Measurements from ENCODE around the gene RAB3IP.
A peak's percentile ranks its signal among the peaks of the same experiment; 100 is the strongest.

RAB3IP gene, protein sequence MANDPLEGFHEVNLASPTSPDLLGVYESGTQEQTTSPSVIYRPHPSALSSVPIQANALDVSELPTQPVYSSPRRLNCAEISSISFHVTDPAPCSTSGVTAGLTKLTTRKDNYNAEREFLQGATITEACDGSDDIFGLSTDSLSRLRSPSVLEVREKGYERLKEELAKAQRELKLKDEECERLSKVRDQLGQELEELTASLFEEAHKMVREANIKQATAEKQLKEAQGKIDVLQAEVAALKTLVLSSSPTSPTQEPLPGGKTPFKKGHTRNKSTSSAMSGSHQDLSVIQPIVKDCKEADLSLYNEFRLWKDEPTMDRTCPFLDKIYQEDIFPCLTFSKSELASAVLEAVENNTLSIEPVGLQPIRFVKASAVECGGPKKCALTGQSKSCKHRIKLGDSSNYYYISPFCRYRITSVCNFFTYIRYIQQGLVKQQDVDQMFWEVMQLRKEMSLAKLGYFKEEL

DNA sequence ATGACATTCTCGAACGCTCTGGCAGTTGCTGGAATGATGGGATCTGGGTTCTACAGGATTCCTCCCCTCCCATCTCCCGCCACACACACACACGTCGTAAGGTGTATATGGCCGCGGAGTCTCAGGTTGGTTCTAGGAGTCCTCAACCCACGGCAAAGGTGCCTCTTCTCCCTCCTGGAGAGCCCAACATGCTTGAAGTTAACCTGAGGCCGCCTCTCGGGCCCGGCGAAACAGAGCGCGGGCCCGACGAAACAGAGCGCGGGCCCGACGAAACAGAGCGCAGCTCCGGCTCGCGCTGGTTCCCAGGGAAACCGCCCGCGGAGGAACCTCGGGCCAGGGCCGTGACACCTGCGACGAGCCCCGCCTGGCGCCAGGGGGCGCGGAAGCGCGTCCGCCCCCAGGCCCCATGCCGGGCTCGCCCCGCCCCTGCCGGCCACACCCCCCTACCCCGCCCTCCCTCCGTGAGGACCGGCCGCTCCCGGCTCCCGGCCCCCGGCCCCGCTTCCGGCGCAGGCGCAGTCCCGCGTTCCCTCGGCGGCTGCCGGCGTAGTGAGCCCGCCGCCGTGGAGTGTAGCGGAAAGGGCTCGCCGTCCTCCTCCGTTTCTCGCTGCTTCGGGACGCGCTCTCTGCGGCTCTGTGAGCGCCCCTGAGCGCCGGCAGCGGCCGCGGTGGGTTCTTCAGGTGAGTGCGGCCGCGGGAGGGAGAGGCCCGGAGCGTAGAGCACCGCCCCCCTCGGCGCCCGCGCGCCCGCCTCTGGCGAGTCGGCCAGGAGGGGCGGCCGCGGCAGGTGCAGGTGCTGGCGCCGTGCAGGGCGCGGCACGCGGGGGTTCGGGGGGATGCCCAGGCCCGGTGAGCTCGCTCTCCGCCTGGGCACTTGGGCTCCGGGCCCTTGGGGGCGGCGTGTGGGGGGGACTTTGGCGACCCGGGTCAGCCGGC, at the start of gene RAB3IP:
Gene RAB3IP, plus strand, starts transcription at position 510 of the 936 bp plus-strand sequence. CDS start 16,549 bp downstream, outside the sequence.
- DNase-seq: peak; percentile 79

DNA sequence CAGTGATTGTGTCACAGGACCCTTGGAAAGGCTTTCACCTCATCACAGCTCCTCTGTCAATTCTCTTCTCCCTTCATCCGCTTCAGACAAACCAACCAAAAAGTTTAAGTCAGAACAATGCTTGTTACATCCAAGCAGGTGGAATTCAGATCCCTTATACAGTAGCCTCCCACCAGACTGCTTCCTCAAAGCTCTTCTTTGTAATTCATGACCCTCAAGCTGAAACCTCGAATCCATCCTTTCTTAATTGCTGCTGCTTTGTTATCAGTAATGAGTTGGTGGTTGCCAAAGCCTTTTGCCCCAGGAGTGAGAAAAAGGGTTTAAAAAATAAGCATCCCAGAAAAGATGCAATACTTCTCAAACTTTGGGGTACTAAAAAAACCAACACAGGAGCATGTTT, 49.0 kb upstream of the RAB3IP start:
- no peak for DNase-seq

DNA sequence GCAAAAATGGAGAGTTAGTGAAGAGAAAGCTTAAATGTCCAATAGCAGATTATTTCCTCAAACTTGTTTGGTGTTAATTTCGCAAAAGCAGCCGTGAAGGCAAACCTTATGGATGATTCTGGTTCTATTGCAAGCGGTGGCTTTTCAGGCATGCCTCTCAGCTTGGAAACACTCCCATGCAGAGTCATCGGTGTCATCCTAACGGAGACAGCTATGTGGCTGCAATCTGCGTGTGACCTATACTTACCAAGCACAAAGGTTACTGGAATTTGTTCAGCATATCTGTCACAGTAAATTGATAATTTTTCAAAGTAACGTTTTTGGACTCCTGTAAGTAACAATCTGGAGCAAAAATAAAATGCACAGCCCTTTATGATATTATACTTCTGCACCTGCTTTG, 44.5 kb upstream of the RAB3IP start:
- DNase-seq: no peak

DNA sequence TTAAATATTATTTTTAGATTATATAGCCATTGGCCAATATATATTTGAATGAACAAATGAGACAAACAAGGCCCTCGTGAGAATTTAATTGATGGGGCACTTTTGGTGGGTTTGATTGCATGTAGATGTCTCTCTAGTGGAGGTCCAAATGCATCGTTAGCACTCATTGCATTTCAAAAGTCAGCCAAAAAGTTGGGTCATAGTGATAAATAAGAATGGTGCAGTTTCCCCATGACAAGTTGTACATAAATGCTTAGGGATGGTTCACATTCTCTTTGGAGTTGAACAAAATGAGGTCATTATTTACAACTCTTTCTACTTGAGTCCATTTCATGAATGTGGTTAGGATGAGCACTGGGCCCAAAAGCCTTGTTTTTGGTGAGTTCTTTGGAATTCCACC, 40.6 kb upstream of the RAB3IP start:
- DNase-seq: no peak

DNA sequence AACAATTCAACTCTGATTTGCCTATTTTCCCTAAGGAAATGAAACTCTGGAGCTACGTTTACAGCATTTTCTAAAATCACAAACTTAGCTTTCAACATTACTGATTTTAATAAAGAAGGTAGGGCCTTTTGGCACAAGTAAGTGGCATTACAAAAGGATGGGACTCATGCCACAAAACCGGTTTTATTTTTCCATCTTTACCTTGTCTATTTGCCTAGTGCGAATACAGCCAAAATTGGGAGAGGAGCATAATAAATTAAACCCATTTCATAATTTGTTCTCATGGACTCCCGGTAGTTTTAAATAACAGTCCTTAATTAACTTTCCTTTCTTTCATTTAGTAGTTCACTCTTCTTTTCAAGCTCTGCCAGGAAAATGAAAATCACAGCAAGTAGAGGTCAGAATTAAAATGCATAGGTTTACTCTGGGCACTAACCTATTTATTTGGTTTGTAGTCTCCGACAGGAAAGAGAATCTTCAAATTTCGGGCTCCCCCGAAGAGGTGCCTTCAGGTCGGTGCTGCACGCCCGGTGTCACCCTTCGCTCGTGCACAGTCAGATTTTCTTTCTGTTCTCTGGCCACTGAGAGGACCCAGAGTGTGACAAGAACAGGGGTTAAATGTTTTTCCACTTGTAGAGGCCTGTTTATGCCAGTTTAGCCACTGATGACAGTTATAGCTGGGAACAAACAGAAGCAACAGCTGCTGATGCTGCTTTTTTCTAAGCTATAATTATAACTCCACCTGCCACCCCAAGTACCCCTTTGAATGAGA, 39.7 kb upstream of the RAB3IP start, which contains the start of gene BEST3:
Gene BEST3, minus strand, starts transcription at position 535 of the 772 bp plus-strand sequence. CDS start 1,505 bp downstream, outside the sequence.
- no peak for DNase-seq

DNA sequence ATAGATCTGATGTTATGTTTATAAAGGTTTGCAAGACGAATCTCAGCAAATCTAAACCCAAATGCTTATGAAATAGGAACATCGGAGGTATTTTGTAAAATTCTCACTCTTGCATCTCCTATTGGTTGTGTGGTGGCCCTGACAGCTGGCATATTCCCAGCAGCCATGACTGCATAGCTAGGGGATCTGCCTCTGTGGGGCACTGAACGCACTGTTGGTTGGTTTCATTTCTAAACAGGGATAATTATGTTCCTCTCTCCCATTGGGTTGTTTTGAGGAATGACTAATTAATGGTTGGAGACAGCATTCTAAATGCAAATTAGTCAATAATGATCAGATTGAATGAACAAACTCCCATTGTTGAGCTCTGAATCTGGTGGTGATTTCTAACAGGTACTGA, 36.8 kb upstream of the RAB3IP start:
- DNase-seq: no peak

DNA sequence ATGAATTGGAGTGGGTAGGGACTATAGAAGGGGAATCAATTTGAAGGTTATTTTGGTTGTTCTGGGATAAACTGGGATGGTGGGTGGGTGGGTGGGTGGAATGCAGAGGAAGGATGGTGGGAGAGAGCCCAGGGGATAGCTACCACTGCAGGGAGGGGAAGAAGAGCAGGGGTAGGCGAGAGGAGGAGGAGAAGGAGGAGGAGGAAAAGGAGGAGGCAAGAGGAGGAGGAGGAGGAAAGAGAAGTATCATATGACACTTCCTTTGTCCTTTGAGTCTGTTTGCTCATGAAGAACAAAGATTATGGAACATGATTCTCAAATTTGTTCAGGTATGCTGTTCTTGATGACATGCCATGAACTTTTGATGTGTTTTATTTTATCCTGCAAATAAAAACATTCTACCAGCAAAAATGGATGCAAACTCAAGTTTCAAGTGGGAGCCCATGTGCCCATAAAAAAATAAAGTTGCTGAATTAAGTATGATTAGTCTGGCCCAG, 35.5 kb upstream of the RAB3IP start:
- no peak for DNase-seq

DNA sequence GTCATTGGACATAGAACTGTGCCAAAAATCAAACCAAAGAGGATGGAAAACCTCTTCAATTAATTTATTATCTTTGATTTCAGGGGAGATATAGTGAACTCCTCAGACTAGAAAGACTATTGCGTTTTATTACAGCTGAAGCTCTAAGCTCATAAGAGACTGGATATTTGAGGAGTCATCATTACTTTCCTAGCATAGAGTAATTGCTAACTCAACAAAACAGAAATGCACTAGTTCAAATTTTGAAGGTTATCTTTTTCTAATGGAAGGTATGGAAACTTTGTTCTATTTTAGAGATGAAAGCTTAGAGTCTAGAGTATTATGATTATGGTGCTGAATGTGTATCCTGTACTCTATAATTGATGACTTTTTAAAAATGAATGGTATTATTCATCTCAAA, 34.3 kb upstream of the RAB3IP start:
- no peak for DNase-seq

DNA sequence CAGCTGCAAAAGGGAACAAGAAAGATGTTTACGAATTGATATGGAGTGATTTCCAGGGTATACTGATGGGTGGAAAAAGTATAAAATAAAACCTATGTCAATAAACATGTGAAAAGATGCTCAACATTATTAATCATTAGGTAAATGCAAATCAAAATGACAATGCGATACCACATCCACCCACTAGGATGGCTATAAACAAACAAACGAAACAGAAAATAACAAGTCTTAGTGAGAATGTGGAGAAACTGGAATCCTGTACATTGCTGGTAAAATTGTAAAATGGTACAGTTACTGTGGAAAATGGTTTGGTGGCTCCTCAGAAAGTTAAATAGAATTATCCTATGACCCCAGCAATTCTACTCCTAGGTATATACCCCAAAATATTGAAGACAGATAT, 30.0 kb upstream of the RAB3IP start:
- DNase-seq: no peak

DNA sequence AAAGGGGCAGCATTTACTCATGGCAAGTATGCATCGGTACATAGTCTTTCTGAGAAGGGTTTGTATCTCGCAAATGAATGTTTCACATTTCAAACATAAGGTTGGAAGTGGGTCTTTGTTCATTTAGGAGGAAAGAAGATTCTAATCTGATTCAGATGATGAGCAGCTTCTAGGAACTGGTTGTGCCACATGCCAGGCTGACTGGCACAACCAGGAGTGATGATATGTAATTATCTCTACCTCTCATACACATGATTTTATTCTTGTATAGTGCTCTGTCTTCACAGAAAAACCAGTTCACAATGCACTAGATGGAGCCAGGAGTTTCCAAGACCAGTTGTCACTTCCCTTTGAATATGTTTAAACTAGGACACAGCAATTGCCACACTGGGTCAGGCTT, 25.8 kb upstream of the RAB3IP start:
- DNase-seq: no peak

DNA sequence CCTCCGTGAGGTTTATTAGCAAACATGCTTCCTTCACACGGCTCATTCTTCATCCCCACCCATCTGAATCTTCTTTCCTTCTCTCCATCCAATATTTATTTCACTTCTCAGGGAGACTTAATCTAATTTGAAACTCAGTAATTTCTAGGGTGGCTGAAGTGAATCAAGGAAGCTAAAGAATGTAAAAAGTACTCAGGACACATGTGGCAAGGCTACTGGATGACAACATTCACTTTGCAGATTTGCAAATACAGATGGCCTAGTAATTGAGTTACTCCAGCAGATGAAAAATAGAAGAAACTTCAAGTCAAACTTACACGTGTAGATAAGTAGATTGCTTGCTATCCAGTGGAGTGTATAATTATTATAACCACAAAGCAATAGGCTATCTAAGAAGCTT, 24.1 kb upstream of the RAB3IP start:
- no peak for DNase-seq

DNA sequence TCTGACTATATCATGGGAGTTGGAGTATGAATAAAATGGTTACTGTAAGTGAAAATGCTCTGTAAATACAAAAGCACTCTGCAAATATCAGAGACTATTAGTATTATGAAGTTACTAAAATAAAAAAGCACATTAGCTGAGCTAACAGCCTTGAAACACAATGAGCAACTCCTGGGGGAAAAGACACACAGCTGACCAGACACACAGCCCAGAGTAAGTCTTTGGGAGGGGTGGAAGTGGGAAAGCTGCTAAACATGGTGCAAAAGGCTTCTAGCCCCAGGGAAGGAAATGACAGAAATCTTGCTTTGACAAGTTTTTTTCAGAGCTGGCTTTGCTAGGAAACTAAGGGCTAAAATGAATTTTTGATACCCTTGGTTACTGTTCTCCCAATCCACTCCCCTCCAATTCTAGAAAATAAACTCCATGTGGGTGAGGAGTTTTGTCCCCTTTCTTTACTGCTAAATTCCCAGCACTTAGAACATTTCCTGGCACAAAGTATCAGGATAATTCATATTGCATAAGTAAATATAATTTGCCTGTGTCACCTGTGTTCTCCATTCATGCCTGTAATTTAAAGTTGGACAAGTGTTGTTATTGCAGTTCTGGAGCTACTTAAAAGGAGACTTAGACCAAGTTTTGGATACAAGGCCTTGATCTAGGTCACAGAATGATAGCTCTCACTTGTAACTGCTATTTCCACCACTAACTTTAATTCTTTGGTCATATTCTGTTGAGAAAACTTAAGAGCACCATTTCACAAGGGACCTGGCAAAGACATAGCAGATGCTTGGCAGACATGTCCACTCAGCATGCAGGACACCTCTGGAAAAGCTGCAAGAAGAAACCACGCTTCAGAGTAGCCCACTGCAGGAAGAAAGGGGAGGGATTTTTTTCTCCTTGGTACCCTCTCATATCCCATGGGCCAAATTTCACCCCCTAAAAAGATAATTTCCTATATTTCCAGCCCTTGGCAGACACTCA, 19.0 kb upstream of the RAB3IP start:
- no peak for DNase-seq

DNA sequence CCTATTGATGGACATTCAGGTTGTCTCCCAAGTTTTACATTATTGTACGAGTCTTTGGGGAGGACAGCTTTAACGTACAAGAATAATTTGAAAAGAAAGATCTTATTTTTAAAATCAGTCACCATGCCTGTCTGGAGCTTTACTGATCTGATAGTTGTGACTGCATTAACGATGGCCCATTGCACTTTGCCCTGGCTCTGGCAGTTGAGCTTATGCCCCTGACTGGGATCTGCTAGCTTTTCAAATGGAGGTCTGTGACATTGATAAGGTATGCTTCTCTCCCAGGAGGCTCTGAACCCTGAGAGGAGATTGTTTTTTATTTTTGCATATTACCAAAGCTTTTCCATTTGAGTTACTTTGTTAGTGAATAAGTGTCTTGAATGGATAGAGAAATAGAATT, 17.9 kb upstream of the RAB3IP start:
- no peak for DNase-seq

DNA sequence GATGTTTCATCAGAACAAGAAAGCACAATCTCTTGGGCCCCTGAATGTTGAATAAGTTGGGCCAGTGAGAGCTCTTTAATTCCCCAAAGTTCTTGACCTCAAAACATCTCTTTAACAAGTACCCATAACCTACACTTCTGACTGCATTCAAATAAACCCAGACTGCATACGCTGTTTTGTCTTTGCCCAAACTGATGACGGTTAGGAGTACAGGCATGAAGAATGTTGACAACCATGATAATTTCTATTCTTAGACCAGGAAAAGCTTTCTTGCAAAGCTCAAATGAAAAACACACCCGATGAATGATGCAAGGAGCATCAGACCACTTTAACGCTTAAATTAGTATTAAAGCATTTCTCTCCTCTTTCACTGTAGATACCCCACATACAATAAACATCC, 11.7 kb upstream of the RAB3IP start:
- DNase-seq: peak; percentile 10

DNA sequence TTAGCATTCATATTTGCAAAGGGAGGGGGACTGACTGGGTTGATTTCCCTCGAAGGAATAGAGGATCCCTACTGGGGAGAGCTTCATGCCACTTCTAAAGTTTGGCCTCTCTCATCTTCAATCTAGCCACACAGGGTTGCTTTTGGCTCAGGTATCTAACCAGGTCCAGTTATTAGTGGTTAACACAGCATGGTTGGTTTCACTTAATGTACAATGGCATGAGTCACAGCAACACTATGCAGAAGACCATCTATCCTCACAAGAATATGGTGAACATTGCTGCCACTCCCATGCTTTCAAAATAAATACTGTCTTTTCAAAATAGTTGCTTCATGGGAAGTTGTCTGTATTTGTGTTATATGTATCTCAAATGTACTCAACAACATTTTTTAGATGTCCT, 6.6 kb upstream of the RAB3IP start:
- DNase-seq: peak; percentile 8

DNA sequence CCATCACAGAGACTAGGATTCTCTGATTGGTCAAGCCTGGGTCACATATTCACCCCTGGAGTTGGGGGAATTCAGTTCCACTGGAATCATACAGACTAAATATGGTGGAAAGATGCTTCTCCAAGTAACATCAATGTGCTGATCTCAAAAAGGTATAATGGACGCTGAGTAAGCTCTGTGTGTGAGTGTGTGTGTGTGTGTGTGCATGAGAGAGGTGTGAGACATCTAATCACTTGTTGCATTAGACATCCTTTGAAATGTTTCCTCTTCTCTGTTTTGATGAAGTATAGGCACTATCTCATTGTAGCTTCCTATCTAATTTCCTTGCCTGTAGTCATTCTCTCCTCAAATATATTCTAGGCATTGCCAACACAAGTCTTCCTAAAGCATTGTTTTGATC, 5.0 kb upstream of the RAB3IP start:
- DNase-seq: no peak

DNA sequence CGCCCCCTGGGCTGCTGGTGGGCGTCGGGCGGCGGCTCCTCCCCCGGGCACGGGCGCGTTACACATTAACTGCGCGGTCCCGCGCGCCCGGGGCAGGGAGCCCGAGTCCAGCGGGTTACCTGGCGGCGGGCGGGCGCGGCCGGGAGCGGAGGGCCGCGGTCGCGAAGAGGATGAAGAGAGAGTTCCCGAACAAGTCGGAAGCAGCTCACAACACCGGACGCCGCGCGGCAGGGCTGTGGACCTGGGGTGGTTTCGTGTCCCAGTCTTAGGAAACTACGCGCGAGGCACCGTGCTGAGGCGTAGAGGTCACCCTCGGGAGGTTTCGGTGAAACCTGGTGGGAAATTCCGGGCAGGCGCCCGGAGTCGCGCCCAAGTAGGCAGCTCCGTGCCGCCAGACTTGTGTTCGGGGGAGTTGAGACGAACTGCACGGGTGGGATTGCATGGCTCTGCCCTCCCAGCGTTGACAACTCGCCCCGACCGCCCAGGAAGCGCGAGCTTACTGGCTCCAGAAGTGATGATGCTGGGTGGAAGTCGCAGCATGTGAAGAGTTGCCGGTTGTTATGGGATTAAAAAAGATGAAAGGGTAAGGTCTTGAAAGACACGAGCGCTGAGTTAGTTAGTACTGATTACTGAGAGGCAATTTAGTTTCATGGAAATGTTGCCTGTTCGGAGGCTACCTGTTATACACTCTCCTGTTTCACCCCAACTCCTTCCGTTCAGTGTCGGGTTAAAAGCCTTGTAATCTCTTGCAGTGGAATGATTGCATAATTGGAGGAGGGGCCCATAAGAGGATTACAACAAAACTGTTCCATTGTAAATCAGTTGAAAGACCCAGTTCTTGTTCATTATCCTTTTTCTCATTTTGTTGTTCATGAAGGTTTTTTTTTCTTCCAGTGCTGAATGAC, 879 bp downstream of the RAB3IP start:
- DNase-seq: peak; percentile 18

DNA sequence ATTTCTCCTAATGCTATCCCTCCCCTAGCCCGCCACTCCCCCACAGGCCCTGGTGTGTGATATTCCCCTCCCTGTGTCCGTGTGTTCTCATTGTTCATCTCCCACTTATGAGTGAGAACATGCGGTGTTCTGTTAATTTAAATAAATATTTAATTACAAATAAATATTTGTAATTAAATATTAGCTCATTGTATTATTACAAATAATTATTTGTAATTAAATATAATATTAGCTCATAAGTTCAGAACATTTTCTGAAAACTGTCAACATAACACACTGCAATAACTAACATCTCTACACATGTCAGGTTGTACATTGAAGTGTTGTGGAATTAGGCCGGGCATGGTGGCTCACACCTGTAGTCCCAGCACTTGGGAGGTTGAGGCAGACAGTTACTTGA, 5.4 kb downstream of the RAB3IP start:
- DNase-seq: no peak

DNA sequence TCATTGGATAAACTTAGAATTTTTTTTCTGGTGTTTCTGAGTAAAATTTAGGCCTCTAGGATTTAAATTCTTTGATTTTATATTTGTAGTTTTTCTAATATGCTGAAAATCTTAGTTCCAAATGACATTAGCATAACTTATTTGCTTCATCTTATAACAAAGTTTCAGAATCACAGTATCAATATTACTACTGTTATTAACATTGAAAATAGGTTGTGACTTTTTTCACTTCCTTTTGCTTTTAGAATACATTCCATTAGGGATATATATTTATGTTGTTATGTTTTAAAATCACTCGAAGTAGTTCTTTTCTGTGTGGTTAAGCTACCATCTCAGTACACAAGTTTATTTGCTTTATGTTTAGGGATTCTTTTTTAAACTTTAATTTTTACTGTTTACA, 12.8 kb downstream of the RAB3IP start:
- no peak for DNase-seq

DNA sequence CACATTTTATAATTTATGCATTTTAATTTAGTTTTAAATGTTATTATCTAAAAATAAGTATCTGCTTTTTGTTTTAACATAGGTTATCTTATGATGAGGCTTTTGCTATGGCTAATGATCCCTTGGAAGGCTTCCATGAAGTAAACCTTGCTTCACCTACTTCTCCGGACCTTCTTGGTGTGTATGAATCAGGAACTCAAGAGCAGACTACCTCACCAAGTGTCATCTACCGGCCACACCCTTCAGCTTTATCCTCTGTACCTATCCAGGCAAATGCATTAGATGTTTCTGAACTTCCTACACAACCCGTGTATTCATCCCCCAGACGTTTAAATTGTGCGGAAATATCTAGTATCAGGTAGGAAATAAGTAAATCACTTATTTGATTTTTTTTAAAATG, 16.6 kb downstream of the RAB3IP start:
- no peak for DNase-seq
